ENCODE results near the gene ATP5PD. TPM values are rescaled to one million over a fixed set of nuclear protein-coding genes. Genes with fewer than 3 reads are reported as not detected.
A peak's percentile ranks its signal among the peaks of the same experiment; 100 is the strongest.

The ATP5PD gene
- total RNA-seq, 3 donors from 2014 or later: 190 to 268 (median 222) TPM

DNA sequence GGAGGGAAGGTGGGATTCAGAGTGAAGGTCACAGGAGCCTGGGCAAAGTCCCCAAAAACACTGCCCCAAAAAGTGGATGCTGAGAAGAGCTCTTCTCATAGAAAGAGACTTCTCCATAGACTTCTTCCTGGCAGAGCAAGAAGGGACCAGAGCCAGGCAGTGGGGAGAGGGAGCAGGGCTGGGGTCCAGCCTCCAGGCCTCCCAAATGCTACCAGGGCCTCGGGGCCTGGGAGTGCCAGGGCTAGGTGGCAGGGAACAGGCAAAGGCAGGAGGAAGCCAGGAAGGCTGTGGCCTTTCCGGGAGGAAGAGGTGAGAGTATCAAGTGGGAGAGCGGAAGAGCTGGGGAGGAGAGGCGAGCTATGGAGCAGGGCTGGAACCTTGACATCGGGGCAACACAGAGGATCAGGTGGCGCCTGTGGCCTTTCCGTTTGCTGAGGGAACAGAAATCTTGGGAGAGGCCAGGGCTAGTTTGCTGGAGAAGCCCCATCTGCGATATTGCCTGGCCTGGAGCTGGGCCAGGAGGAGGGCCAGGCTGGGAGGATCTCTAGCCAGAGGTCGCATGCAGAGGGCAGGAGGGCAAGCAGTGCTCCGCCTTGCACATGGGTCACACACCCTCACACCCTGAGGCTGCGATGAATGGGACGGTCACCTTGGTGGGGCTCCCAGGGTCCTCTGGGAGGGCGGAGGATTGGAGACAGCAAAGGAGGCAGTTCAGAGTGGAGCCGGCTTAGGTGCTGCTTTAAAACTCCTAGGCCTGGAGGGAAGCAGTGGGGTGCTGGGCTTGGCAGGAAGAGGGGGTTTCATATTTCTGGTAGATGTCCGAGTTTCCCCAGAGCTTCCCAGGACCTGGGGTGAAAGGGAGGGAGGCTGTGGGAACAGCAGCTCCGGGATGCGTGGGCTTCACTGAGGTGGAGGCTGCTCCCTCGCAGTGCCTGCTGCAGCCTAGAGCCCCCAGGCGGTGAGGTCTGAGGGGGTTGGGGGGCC lies 44.4 kb upstream of the ATP5PD start:
- DNase-seq (ENCODE audit: low spot score in 2 of 2): peak in 1 of 2 donors; percentile 47
- peaks cover 35 to 45% of the 10 kb centered on the region in 2 donors for H3K4me1 ChIP-seq

DNA sequence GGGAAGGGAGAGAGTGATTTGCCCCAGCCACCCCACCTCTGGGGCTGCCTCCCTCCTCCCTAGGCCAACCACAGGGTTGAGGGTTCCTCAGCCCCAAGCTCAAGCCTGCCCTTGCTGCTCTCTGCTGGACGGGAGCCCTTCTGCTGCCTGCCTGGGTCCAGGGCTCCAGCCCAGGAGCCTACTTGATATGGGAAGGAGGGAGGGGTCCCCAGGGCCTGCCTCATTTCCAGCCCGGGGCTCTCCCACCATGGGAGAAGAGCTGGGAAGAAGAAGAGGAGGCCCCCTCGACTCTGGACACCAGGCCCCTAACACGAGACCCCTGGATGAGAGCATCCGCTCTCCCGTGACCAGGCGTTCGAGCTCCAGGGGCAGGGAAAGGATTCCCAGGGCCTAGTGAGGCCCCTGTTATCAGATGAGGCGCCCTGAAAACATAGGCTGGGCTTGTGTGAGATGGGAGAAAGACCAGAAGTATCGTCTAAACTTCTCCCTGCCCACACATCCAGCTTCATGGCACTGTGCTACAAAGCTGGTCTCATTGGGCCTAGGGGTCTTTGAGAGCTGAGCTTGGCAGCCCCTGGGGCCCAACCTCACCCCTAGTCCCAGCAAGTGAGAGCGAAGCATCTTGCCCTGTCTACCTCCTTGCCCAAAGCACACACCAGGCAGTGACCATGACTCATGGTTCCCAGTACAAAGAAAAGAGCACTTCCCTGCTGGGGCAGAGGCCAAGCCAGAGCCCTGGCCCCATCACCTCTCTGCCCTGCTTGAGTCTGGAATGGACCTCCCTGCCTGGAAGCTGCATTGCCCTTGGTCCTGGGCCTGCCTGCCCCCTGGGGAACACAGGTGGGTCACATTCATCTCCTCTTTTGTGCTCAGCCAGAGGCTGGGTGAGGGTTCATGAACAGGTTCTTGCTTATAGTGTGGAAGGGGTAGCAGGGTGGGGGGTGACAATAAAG lies 42.0 kb upstream of the ATP5PD start:
- Histone ChIP-seq H3K4me3 (peak overlapping the region; percentile 50 to 91 (median 69)), H3K9me3 (no peaks in the 10 kb centered on the region), H3K36me3 (no peaks in the 10 kb centered on the region), H3K27me3 (no peaks in the 10 kb centered on the region), H3K4me1 (peaks cover 30 to 44% of the 10 kb centered on the region in 2 donors), H3K27ac (peak overlapping the region; percentile 93 to 98)
- TF ChIP-seq, protein P1, sequence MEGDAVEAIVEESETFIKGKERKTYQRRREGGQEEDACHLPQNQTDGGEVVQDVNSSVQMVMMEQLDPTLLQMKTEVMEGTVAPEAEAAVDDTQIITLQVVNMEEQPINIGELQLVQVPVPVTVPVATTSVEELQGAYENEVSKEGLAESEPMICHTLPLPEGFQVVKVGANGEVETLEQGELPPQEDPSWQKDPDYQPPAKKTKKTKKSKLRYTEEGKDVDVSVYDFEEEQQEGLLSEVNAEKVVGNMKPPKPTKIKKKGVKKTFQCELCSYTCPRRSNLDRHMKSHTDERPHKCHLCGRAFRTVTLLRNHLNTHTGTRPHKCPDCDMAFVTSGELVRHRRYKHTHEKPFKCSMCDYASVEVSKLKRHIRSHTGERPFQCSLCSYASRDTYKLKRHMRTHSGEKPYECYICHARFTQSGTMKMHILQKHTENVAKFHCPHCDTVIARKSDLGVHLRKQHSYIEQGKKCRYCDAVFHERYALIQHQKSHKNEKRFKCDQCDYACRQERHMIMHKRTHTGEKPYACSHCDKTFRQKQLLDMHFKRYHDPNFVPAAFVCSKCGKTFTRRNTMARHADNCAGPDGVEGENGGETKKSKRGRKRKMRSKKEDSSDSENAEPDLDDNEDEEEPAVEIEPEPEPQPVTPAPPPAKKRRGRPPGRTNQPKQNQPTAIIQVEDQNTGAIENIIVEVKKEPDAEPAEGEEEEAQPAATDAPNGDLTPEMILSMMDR (IDR thresholded peaks at IDR 0.05): no peak
- TF ChIP-seq POLR2A (IDR thresholded peaks at IDR 0.05) (no peak), POLR2AphosphoS5 (IDR thresholded peaks at IDR 0.05) (no peak)
- intact Hi-C loops (cut with DNase I; ENCODE audit: low total_unique reads): no loop called here
- peak in 1 of 2 donors; percentile 48 for DNase-seq (ENCODE audit: low spot score in 2 of 2)

More for the DNA sequence above, 44.4 kb upstream of the ATP5PD start:
- intact Hi-C loops (cut with DNase I; ENCODE audit: low total_unique reads): no loop called here
- Histone ChIP-seq H3K4me3 (peak overlapping the region in 1 of 3 donors; percentile 37), H3K9me3 (no peaks in the 10 kb centered on the region), H3K27ac (peak overlapping the region; percentile 77 to 91), H3K27me3 (no peaks in the 10 kb centered on the region), H3K36me3 (no peaks in the 10 kb centered on the region)
- no peak for TF ChIP-seq POLR2AphosphoS5 (IDR thresholded peaks at IDR 0.05)
- no peak for TF ChIP-seq POLR2A (IDR thresholded peaks at IDR 0.05)
- TF ChIP-seq, protein P1 (IDR thresholded peaks at IDR 0.05): no peak

DNA sequence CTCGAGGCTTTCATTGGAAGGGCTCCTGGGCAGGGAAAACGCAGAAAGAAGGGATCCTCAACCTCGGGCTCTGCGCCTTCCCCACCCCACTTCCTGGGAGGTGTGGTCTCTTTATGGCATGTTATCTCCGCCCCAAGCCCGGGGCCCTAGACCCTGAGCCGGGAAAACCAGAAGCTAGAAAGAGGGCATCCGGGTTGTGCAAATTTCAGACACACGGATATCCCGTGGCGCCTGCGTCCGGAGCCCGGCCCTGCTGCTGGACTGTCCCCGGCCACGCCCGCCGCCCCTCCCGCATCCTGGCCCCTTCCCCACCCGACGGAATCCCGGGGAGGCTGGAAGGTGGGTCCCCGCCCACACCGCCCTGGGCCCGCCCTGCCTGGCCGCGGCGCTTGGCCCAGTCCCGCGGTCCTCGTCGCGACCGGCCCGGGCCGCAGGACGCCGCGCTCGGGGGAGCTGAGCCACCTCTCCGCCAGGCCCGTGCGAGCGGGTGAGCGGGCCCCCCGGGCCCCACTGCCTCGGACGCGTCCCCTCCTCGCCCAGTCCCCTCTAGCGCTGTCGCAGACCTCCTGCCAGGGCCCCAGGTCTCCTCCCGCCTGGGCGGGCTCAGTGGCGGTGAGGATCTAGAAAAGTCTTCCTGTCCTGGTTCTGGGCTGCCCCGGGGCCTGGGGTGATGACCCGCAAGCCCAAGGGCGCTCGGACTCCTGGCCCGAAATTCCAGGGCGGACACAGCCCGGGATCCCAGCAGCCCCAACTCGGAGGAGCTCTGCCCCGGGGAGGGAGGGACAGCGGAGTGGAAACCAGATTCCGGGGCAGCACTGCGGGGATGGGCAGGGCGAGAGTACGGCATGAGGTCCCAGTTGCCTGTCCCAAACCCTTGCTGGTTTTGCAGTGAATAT lies 41.0 kb upstream of the ATP5PD start, which contains the start of gene SLC16A5:
Gene SLC16A5, plus strand, starts transcription at position 397 of the 896 bp plus-strand sequence. CDS start 5,683 bp downstream, outside the sequence.
- peak; percentile 88 to 92 for DNase-seq (ENCODE audit: low spot score in 2 of 2)
- intact Hi-C loops (cut with DNase I; ENCODE audit: low total_unique reads): no loop called here

DNA sequence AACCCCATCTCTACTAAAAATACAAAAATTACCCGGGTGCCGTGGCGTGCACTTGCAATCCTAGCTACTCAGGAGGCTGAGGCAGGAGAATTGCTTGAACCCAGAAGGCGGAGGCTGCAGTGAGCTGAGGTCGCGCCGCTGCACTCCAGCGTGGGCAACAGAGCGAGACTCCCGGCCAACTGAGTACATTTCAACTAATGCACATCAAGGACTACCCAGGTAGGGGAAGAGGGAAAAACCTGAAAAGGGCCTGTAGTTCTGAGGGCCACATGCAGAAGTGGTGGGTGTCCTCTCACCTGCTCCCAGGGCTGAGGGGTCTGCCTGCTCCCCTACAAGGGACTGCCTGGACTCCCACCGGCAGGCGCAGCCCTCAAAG lies 40.4 kb upstream of the ATP5PD start:
- intact Hi-C loops (cut with DNase I; ENCODE audit: low total_unique reads): no loop called here
- peaks cover 21 to 30% of the 10 kb centered on the region in 2 donors for H3K4me1 ChIP-seq

More for the DNA sequence above, 41.0 kb upstream of the ATP5PD start, which contains the start of gene SLC16A5:
- peak within 1 kb of the TSS; percentile 93 to 98 for H3K27ac ChIP-seq
- TF ChIP-seq POLR2AphosphoS5 (IDR thresholded peaks at IDR 0.05): peak; percentile 42 to 51 (median 45)
- TF ChIP-seq POLR2A (IDR thresholded peaks at IDR 0.05): no peak
- peaks cover 21 to 37% of the 10 kb centered on the region in 2 donors for H3K4me1 ChIP-seq
- H3K36me3 ChIP-seq: no peaks in the 10 kb centered on the region
- no peaks in the 10 kb centered on the region for H3K9me3 ChIP-seq
- no peaks in the 10 kb centered on the region for H3K27me3 ChIP-seq
- peak within 1 kb of the TSS; percentile 50 to 91 (median 69) for H3K4me3 ChIP-seq

More for the DNA sequence above, 40.4 kb upstream of the ATP5PD start:
- Histone ChIP-seq H3K36me3 (no peaks in the 10 kb centered on the region), H3K27ac (peak overlapping the region; percentile 93 to 98), H3K4me3 (peak overlapping the region; percentile 50 to 91 (median 69)), H3K27me3 (no peaks in the 10 kb centered on the region), H3K9me3 (no peaks in the 10 kb centered on the region)
- DNase-seq (ENCODE audit: low spot score in 2 of 2): no peak
- no peak for TF ChIP-seq POLR2A (IDR thresholded peaks at IDR 0.05)
- TF ChIP-seq POLR2AphosphoS5 (IDR thresholded peaks at IDR 0.05): no peak
- TF ChIP-seq, protein P1 (IDR thresholded peaks at IDR 0.05): no peak

Measured in breast epithelium (tissue), 4 donors.